ENCODE results near the gene MAN1A2. TPM values are rescaled to one million over a fixed set of nuclear protein-coding genes. Genes with fewer than 3 reads are reported as not detected.
"Not testable (repeated sequence)": the region's sequence is repeated elsewhere in the genome, so short reads cannot be mapped to it uniquely, and the experiment has no call there.

Gene MAN1A2
- total RNA-seq, 4 donors from 2014 or later = 18.1 to 37.4 (median 26.3) TPM

DNA sequence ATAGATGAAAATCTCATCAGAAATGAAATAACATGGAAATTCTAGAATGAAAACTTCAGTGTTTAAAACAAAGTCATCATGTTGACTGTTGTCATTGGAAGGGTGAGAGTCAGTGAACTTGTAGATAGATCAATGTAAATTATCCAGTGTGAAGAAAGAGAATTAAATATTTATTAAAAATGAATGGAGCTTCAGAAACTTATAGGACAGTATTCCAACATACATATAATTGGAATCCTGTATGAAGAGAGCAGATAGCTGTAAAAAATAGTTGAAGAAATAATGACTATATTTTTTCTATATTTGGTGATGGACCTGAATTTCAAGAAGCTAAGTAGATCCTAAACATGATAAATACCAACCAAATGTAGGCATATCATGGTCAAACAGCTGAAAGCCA is 60.0 kb downstream of the MAN1A2 start:
- no peaks in the 10 kb centered on the region for H3K27me3 ChIP-seq
- no peak for DNase-seq
- TF ChIP-seq, protein P1, sequence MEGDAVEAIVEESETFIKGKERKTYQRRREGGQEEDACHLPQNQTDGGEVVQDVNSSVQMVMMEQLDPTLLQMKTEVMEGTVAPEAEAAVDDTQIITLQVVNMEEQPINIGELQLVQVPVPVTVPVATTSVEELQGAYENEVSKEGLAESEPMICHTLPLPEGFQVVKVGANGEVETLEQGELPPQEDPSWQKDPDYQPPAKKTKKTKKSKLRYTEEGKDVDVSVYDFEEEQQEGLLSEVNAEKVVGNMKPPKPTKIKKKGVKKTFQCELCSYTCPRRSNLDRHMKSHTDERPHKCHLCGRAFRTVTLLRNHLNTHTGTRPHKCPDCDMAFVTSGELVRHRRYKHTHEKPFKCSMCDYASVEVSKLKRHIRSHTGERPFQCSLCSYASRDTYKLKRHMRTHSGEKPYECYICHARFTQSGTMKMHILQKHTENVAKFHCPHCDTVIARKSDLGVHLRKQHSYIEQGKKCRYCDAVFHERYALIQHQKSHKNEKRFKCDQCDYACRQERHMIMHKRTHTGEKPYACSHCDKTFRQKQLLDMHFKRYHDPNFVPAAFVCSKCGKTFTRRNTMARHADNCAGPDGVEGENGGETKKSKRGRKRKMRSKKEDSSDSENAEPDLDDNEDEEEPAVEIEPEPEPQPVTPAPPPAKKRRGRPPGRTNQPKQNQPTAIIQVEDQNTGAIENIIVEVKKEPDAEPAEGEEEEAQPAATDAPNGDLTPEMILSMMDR (IDR thresholded peaks at IDR 0.05) = no peak
- no peak for TF ChIP-seq POLR2A (IDR thresholded peaks at IDR 0.05)
- intact Hi-C loops (cut with DNase I) = no loop called here
- no peak overlapping the region for H3K27ac ChIP-seq
- H3K9me3 ChIP-seq = peaks cover 0 to 25% (median 9%) of the 10 kb centered on the region in 3 donors
- no peak overlapping the region for H3K4me3 ChIP-seq
- peaks cover 0 to 30% (median 7%) of the 10 kb centered on the region in 3 donors for H3K36me3 ChIP-seq
- no peaks in the 10 kb centered on the region for H3K4me1 ChIP-seq

DNA sequence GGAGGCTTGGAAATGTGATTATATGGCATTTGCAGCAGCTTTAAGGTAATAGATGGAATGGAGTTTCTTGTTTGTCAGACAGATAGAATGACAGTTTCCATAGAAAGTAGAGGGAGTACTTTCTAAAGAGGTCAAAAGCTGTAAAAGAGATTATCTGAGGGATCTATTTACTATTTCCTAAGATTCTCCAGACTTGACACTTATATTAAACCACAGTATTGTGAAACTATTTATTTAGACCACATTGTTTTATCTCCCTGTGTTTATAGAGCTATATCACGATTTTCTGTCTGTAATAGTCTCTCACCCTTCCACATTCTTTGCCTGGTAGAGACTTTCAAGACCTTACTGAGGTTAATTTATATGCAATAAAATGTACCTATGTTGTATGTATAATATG is 66.7 kb downstream of the MAN1A2 start:
- H3K4me3 ChIP-seq = no peak overlapping the region
- no peak overlapping the region for H3K27ac ChIP-seq
- 69 to 74% methylated on average over 1 of the region's 1 CpG for WGBS, 2 donors
- no peaks in the 10 kb centered on the region for H3K36me3 ChIP-seq
- TF ChIP-seq POLR2A (IDR thresholded peaks at IDR 0.05) = no peak
- H3K27me3 ChIP-seq = no peaks in the 10 kb centered on the region
- intact Hi-C loops (cut with DNase I) = no loop called here
- no peaks in the 10 kb centered on the region for H3K4me1 ChIP-seq
- no peak for DNase-seq
- H3K9me3 ChIP-seq = no peaks in the 10 kb centered on the region

DNA sequence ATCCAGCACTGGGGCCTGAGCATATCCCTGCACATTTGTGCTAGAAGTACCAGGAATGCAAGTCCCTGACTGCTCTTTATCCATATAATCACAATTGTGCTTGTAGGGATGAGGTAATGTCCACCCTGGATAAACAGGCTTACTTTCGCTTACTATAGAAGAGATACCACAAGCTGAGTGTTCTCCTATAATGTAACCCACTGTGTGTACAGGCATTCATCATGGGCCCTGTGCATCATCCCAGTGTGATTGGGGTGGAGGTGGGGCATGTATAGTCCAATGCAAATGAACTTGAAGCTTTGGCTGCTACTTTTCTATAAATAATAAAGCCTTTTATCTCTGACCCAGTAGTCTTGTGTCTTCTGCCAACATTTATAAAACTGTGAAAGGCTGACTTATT is 69.3 kb downstream of the MAN1A2 start:
- no peak overlapping the region for H3K4me3 ChIP-seq
- TF ChIP-seq, protein P1 (IDR thresholded peaks at IDR 0.05) = no peak
- TF ChIP-seq POLR2A (IDR thresholded peaks at IDR 0.05) = no peak
- H3K4me1 ChIP-seq = no peaks in the 10 kb centered on the region
- WGBS, 2 donors = 88 to 91% methylated on average over 1 of the region's 1 CpG
- DNase-seq = no peak
- no peaks in the 10 kb centered on the region for H3K9me3 ChIP-seq
- H3K36me3 ChIP-seq = no peaks in the 10 kb centered on the region
- H3K27ac ChIP-seq = no peak overlapping the region
- H3K27me3 ChIP-seq = no peaks in the 10 kb centered on the region
- intact Hi-C loops (cut with DNase I) = no loop called here

DNA sequence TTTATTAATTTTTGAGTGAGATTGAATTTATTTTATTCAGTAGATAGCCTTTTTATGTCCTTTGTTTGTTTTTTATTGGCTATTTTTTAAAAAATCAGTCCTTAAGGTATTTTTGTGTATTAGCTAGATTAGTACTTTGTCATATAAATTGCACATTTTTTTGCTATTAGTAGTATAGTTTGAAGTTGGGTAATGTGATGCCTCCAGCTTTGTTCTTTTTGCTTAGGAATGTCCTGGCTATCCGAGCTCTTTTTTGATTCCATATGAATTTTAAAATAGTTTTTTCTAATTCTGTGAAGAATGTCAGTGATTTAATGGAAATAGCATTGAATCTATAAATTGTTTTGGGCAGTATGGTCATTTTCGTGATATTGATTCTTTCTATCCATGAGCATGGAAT is 80.4 kb downstream of the MAN1A2 start:
- Histone ChIP-seq H3K36me3 (peaks cover 0 to 41% (median 0%) of the 10 kb centered on the region in 3 donors), H3K9me3 (peaks cover 0 to 4% (median 0%) of the 10 kb centered on the region in 3 donors), H3K4me3 (no peak overlapping the region), H3K4me1 (no peaks in the 10 kb centered on the region), H3K27me3 (no peaks in the 10 kb centered on the region), H3K27ac (no peak overlapping the region)
- 94 to 97% methylated on average over 2 of the region's 2 CpGs for WGBS, 2 donors
- TF ChIP-seq, protein P1 (IDR thresholded peaks at IDR 0.05) = no peak
- no peak for TF ChIP-seq POLR2A (IDR thresholded peaks at IDR 0.05)
- no peak for DNase-seq
- intact Hi-C loops (cut with DNase I) = no loop called here

DNA sequence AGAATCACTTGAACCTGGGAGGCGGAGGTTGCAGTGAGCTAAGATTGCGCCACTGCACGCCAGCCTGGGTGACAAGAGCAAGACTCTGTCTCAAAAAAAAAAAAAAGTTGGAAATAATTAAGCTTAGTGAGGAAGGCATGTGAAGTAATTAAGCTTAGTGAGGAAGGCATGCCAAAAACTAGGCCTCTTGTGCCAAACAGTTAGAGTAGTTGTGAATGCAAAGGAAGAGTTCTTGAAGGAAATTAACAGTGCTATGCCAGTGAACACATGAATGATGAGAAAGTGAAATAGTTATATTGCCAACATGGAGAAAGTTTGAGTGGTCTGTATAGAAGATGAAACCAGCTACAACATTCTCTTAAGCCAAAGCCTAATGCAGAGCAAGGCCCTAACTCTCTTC is 85.0 kb downstream of the MAN1A2 start:
- Histone ChIP-seq H3K9me3 (peaks cover 0 to 4% (median 0%) of the 10 kb centered on the region in 3 donors), H3K36me3 (peaks cover 0 to 43% (median 0%) of the 10 kb centered on the region in 3 donors), H3K27ac (no peak overlapping the region), H3K27me3 (no peaks in the 10 kb centered on the region), H3K4me3 (no peak overlapping the region), H3K4me1 (no peaks in the 10 kb centered on the region)
- TF ChIP-seq POLR2A (IDR thresholded peaks at IDR 0.05) = no peak
- TF ChIP-seq, protein P1 (IDR thresholded peaks at IDR 0.05) = no peak
- intact Hi-C loops (cut with DNase I) = no loop called here
- no peak for DNase-seq
- WGBS, 2 donors = 100% methylated on average over 3 of the region's 3 CpGs

DNA sequence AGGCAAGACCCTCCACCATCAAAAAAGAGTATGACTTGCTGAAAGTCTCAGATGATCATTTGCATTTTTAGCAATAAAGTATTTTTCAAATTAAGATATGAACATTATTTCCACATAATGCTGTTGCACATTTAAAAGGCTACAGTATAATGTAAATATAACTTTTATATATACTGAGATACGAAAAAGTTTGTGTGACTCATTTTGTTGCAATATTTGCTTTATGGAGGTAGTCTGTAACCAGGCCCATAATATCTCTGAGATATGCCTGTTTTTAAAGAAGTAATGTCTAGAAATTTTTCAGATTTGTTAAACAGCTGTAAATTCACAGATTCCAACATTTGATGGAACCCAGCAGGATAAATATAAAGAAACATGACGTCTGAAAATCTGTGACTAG is 86.7 kb downstream of the MAN1A2 start:
- peaks cover 0 to 41% (median 0%) of the 10 kb centered on the region in 3 donors for H3K36me3 ChIP-seq
- 74 to 87% methylated on average over 2 of the region's 2 CpGs for WGBS, 2 donors
- TF ChIP-seq, protein P1 (IDR thresholded peaks at IDR 0.05) = no peak
- TF ChIP-seq POLR2A (IDR thresholded peaks at IDR 0.05) = no peak
- no peak overlapping the region for H3K27ac ChIP-seq
- no peak for DNase-seq
- intact Hi-C loops (cut with DNase I) = no loop called here
- H3K4me1 ChIP-seq = no peaks in the 10 kb centered on the region
- H3K9me3 ChIP-seq = peaks cover 0 to 4% (median 0%) of the 10 kb centered on the region in 3 donors
- H3K4me3 ChIP-seq = no peak overlapping the region
- H3K27me3 ChIP-seq = no peaks in the 10 kb centered on the region

DNA sequence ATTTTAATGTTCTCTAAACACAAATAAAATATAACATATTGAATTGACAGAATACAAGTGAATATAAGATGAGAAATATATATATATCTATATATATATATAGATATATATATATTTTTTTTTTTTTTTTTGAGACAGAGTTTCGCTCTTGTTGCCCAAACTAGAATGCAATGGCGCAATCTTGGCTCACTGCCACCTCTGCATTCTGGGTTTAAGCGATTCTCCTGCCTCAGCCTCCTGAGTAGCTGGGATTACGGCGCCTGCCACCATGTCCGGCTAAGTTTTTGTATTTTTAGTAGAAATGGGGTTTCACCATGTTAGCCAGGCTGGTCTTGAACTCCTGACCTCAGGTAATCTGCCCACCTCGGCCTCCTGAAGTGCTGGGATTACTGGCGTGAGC is 91.2 kb downstream of the MAN1A2 start:
- H3K4me3 ChIP-seq; H3K4me1 ChIP-seq; H3K36me3 ChIP-seq; DNase-seq; H3K27me3 ChIP-seq; H3K9me3 ChIP-seq; intact Hi-C loops (cut with DNase I); H3K27ac ChIP-seq: not testable (repeated sequence)
- WGBS, 2 donors = 93 to 100% methylated on average over 6 of the region's 8 CpGs
